HepG2 (cell line): Measurements from ENCODE around the gene PPP1R12C. TPM values are rescaled to one million over a fixed set of nuclear protein-coding genes. Genes with fewer than 3 reads are reported as not detected.

Experiments
- AHR ChIP-seq: IDR thresholded peaks from 2 replicates; pipeline ENCODE4 v1.6.1; 2018; ENCODE audit warnings: missing genetic modification reagents, missing compliant biosample characterization
- ARID4A ChIP-seq: sonication (generic); formaldehyde crosslinking; IDR thresholded peaks from 2 replicates; pipeline ENCODE4 v1.5.0; 2020; ENCODE audit warnings: mild to moderate bottlenecking, missing genetic modification reagents, borderline replicate concordance
- ARNT2 ChIP-seq: sonication (generic); formaldehyde crosslinking; IDR thresholded peaks from 2 replicates; pipeline ENCODE4 v1.8.0; 2022; ENCODE audit warnings: mild to moderate bottlenecking, low read depth, missing genetic modification reagents, moderate library complexity
- BORCS8-MEF2B ChIP-seq: sonication (generic); formaldehyde crosslinking; IDR thresholded peaks from 2 replicates; pipeline ENCODE4 v1.8.0; 2022; ENCODE audit warnings: mild to moderate bottlenecking, missing genetic modification reagents
- CC2D1A ChIP-seq: sonication (generic); formaldehyde crosslinking; IDR thresholded peaks from 2 replicates; pipeline ENCODE4 v1.8.1; 2023; ENCODE audit warnings: mild to moderate bottlenecking, missing genetic modification reagents
- CREB3 ChIP-seq: sonication (generic); formaldehyde crosslinking; IDR thresholded peaks from 2 replicates; pipeline ENCODE4 v1.5.0; 2020; ENCODE audit warnings: missing genetic modification reagents
- REXO4 ChIP-seq: sonication (generic); formaldehyde crosslinking; IDR thresholded peaks from 2 replicates; pipeline ENCODE4 v1.8.0; 2022; ENCODE audit warnings: missing genetic modification reagents, mild to moderate bottlenecking, borderline replicate concordance
- RFXAP ChIP-seq: sonication (generic); formaldehyde crosslinking; IDR thresholded peaks from 2 replicates; pipeline ENCODE4 v1.4.0; 2020; ENCODE audit warnings: missing genetic modification reagents, borderline replicate concordance
- SAP130 ChIP-seq: IDR thresholded peaks from 2 replicates; pipeline ENCODE4 v1.6.1; 2016; ENCODE audit warnings: low read depth
- SMC3 ChIP-seq: IDR thresholded peaks from 2 replicates; pipeline ENCODE4 v1.6.1; 2011; ENCODE audit warnings: low read length, improper control_type of control experiment
- SNAPC5 ChIP-seq: sonication (generic); formaldehyde crosslinking; IDR thresholded peaks from 2 replicates; pipeline ENCODE4 v1.8.1; 2023; ENCODE audit warnings: mild to moderate bottlenecking, missing genetic modification reagents, borderline replicate concordance
- SYNCRIP ChIP-seq: fragments of 200-400 bp; formaldehyde crosslinking; IDR thresholded peaks from 2 replicates; pipeline ENCODE4 v1.6.1; 2018; ENCODE audit warnings: mild to moderate bottlenecking, low read depth, low read length; ENCODE audit not compliant: insufficient read depth
- THAP9 ChIP-seq: sonication (generic); formaldehyde crosslinking; IDR thresholded peaks from 2 replicates; pipeline ENCODE4; 2020; ENCODE audit warnings: missing genetic modification reagents, mild to moderate bottlenecking, borderline replicate concordance
- ZBTB38 ChIP-seq: sonication (generic); formaldehyde crosslinking; IDR thresholded peaks from 2 replicates; pipeline ENCODE4 v1.5.1; 2020; ENCODE audit warnings: mild to moderate bottlenecking, missing genetic modification reagents
- ZNF546 ChIP-seq: sonication (generic); formaldehyde crosslinking; conservative IDR thresholded peaks from 2 replicates; pipeline ENCODE4 v1.8.1; 2023; ENCODE audit warnings: mild to moderate bottlenecking, missing genetic modification reagents
- ZNF557 ChIP-seq: sonication (generic); formaldehyde crosslinking; IDR thresholded peaks from 2 replicates; pipeline ENCODE4 v1.4.0; 2020; ENCODE audit warnings: missing genetic modification reagents
- ZNF670 ChIP-seq: sonication (generic); formaldehyde crosslinking; IDR thresholded peaks from 2 replicates; pipeline ENCODE4 v1.8.0; 2022; ENCODE audit warnings: mild to moderate bottlenecking, missing genetic modification reagents, borderline replicate concordance
- ZNF678 ChIP-seq: sonication (generic); formaldehyde crosslinking; IDR thresholded peaks from 2 replicates; pipeline ENCODE4 v1.4.0; 2020; ENCODE audit warnings: mild to moderate bottlenecking, missing genetic modification reagents
- ZSCAN25 ChIP-seq: sonication (generic); formaldehyde crosslinking; IDR thresholded peaks from 2 replicates; pipeline ENCODE4 v1.8.0; 2022; ENCODE audit warnings: mild to moderate bottlenecking, missing genetic modification reagents
- polyA plus RNA-seq, 8 experiments: library from polyadenylated mRNA; depleted of rRNA in 3 of 8; stranded (reverse) in 7 of 8; unstranded in 1 of 8; fragments of >200 nt; fragmentation: Illumina TruSeq in 4 of 8; extraction: Trizol in 4 of 8; gene quantifications; 2 replicates each; pipeline versions ENCODE4 v1.2.1 to v1.2.3, GENCODE V29; 2011 to 2016; ENCODE audit warnings: low read depth in 4 of 8, missing spikeins in 1 of 8, mixed read lengths in 1 of 8; ENCODE audit not compliant: insufficient read depth in 1 of 8
- total RNA-seq, 5 experiments: library from RNA; depleted of rRNA; stranded (reverse); fragments of >200 nt; fragmentation: Illumina TruSeq; extraction: Trizol; gene quantifications; 2 replicates each; pipeline ENCODE4 v1.2.3, GENCODE V29; 2016; ENCODE audit warnings: low read depth in 1 of 5
- TF ChIP-seq, protein P1 (sequence below): fragments of 450-650 bp; IDR thresholded peaks from 2 replicates; pipeline ENCODE4 v1.6.1; 2016

PPP1R12C gene
- total and polyA plus RNA-seq, 2 of the 13 experiments (the other 11 are each of a cell fraction or from before 2014, with no cell fraction given) = 29.7 to 30.3 TPM

- peak; percentile 63; the same call in 1 of the 2 replicates for TF ChIP-seq THAP9 (CRISPR knock-in tag)
- no peak for TF ChIP-seq SNAPC5
- TF ChIP-seq AHR (CRISPR knock-in tag) = no peak
- TF ChIP-seq, protein P1, sequence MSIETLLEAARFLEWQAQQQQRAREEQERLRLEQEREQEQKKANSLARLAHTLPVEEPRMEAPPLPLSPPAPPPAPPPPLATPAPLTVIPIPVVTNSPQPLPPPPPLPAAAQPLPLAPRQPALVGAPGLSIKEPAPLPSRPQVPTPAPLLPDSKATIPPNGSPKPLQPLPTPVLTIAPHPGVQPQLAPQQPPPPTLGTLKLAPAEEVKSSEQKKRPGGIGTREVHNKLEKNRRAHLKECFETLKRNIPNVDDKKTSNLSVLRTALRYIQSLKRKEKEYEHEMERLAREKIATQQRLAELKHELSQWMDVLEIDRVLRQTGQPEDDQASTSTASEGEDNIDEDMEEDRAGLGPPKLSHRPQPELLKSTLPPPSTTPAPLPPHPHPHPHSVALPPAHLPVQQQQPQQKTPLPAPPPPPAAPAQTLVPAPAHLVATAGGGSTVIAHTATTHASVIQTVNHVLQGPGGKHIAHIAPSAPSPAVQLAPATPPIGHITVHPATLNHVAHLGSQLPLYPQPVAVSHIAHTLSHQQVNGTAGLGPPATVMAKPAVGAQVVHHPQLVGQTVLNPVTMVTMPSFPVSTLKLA = no peak
- TF ChIP-seq CREB3 (CRISPR knock-in tag) = no peak
- TF ChIP-seq BORCS8-MEF2B = no peak
- peak; percentile 47; the same call in 1 of the 2 replicates for TF ChIP-seq ARID4A (CRISPR knock-in tag)
- TF ChIP-seq SMC3 = no peak
- TF ChIP-seq ZNF678 (CRISPR knock-in tag) = no peak
- TF ChIP-seq RFXAP = 0 out of 2 replicates have a peak, but pooled peaks have one; percentile 37
- TF ChIP-seq ARNT2 (CRISPR knock-in tag) = no peak
- TF ChIP-seq ZBTB38 (CRISPR knock-in tag) = no peak
- TF ChIP-seq ZNF670 (CRISPR knock-in tag) = peak; percentile 81
- TF ChIP-seq REXO4 = no peak
- TF ChIP-seq CC2D1A (CRISPR knock-in tag) = no peak
- TF ChIP-seq ZSCAN25 = no peak
- no peak for TF ChIP-seq ZNF546 (CRISPR knock-in tag)
- TF ChIP-seq SAP130 (CRISPR knock-in tag) = peak; percentile 85
- TF ChIP-seq SYNCRIP = no peak
- no peak for TF ChIP-seq ZNF557
Measured at GRCh38 chr19:55117663-55118391, 390 bp upstream of the PPP1R12C start (continued).
